Stomach (tissue), 9 donors: ENCODE results near the gene DLGAP5. TPM values are rescaled to one million over a fixed set of nuclear protein-coding genes. Genes with fewer than 3 reads are reported as not detected.

Experiments used
- DNase-seq, 2 donors: peaks; one replicate each; pipeline versions ENCODE4 v3.0.0 to v3.0.0-alpha.2; 2013 to 2019
- H3K27ac ChIP-seq, 5 donors: fragments of 200-600 bp in 4 of 5; sonication (generic) in 4 of 5; one replicate each; pipeline ENCODE4 v1.5.1; 2013 to 2019; ENCODE audit warnings: mild to moderate bottlenecking in 1 of 5, moderate library complexity in 1 of 5
- H3K27me3 ChIP-seq, 3 donors: fragments of 200-600 bp; sonication (generic); one replicate each; pipeline ENCODE4 v1.5.1; 2017 to 2019; ENCODE audit warnings: mixed run types in 1 of 3
- H3K36me3 ChIP-seq, 4 donors: fragments of 200-600 bp; sonication (generic); 1 replicate in 3 of 4; 2 replicates in 1 of 4; pipeline ENCODE4 v1.5.1; 2016 to 2019
- H3K4me1 ChIP-seq, 4 donors: fragments of 200-600 bp; sonication (generic); one replicate each; pipeline ENCODE4 v1.5.1; 2016 to 2019
- H3K4me3 ChIP-seq, 4 donors: fragments of 200-600 bp; sonication (generic) in 3 of 4; one replicate each; pipeline ENCODE4 v1.5.1; 2016 to 2019; ENCODE audit warnings: mild to moderate bottlenecking in 1 of 4
- H3K9me3 ChIP-seq, 4 donors: fragments of 200-600 bp; sonication (generic); one replicate each; pipeline ENCODE4 v1.5.1; 2016 to 2019
- CTCF ChIP-seq, 7 experiments: fragments of 450-650 bp in 4 of 7; fragments of 200-600 bp in 3 of 7; sonication (generic) in 3 of 7; IDR thresholded peaks; one replicate each; pipeline ENCODE4 v1.5.1; 2016 to 2019; ENCODE audit warnings: antibody characterized with exemption in 7 of 7, control low read depth in 2 of 7, mild to moderate bottlenecking in 1 of 7
- EP300 ChIP-seq: sonication (generic); formaldehyde crosslinking; IDR thresholded peaks from one replicate; pipeline ENCODE4 v1.6.1; 2017; ENCODE audit warnings: antibody characterized with exemption
- POLR2A ChIP-seq, 4 donors: fragments of 450-650 bp; IDR thresholded peaks; one replicate each; pipeline ENCODE4 v1.6.1; 2016; ENCODE audit warnings: antibody characterized with exemption in 4 of 4, control low read depth in 2 of 4, mild to moderate bottlenecking in 1 of 4, moderate library complexity in 1 of 4
- POLR2AphosphoS5 ChIP-seq, 3 donors: sonication (generic); formaldehyde crosslinking; IDR thresholded peaks; one replicate each; pipeline ENCODE4 v1.6.1; 2016; ENCODE audit warnings: antibody characterized with exemption in 3 of 3
- WGBS, 5 donors: extraction: QIAGEN DNeasy Blood & Tissue Kit in 3 of 5; methylation state at CpG; one replicate each; pipeline versions ENCODE4 v1.1.5 to v1.1.7; 2013 to 2018; 5-methylcytosine and 5-hydroxymethylcytosine counted together
- intact Hi-C: fragments of 100-400 bp; cut with DNase I; formaldehyde crosslinking; loops from one replicate; pipeline ENCODE4 v1.15.1; 2023; ENCODE audit warnings: low total_unique reads
- polyA plus RNA-seq, 3 donors: library from polyadenylated mRNA; stranded (reverse); fragments of 200-250 nt; gene quantifications; one replicate each; pipeline ENCODE4 v1.2.3, GENCODE V29; 2013
- total RNA-seq, 5 donors: library from RNA; depleted of rRNA; stranded (reverse); fragments of >200 nt; gene quantifications; one replicate each; pipeline versions ENCODE4 v1.1.0 to v1.2.3, GENCODE V29; 2014 to 2016
- donor health status: healthy with polysubstance abuse.
- donor health status: Bipolar disorder and iron deficiency.
- donor health status: healthy.

Gene DLGAP5
- total and polyA plus RNA-seq, 8 donors: 0.45 to 7.7 (median 2.0) TPM

- peaks cover 38 to 88% (median 55%) of the 10 kb centered on the region in 4 donors for H3K4me1 ChIP-seq
- no peaks in the 10 kb centered on the region for H3K27me3 ChIP-seq
- TF ChIP-seq EP300 (no peak), POLR2A (IDR thresholded peaks at IDR 0.05) (peak in 1 of 4 donors; percentile 14), CTCF (IDR thresholded peaks at IDR 0.05) (no peak)
- 12 to 17% (median 15%) methylated on average over 20 of the region's 20 CpGs for WGBS, 5 donors
- H3K36me3 ChIP-seq: peaks cover 0 to 10% (median 2%) of the 10 kb centered on the region in 4 donors
- no peaks in the 10 kb centered on the region for H3K9me3 ChIP-seq
- peak overlapping the region; percentile 92 to 99 (median 98) for H3K27ac ChIP-seq
- no peak for DNase-seq
- intact Hi-C loops: no loop called here
- H3K4me3 ChIP-seq: peak overlapping the region; percentile 64 to 85 (median 72)
Observed at GRCh38 chr14:55128386-55129085, 62.8 kb downstream of the DLGAP5 start.

GRCh38 chr14:55127460-55127951, 63.9 kb downstream of the DLGAP5 start:
- intact Hi-C loops: no loop called here
- no peak for DNase-seq

GRCh38 chr14:55126932-55127459, 64.4 kb downstream of the DLGAP5 start:
- Histone ChIP-seq H3K4me1 (peaks cover 37 to 88% (median 55%) of the 10 kb centered on the region in 4 donors), H3K36me3 (no peaks in the 10 kb centered on the region), H3K9me3 (no peaks in the 10 kb centered on the region), H3K27me3 (no peaks in the 10 kb centered on the region), H3K27ac (peak overlapping the region in 4 of 5 donors; percentile 9 to 99 (median 79)), H3K4me3 (no peak overlapping the region)
- TF ChIP-seq EP300: no peak
- WGBS, 5 donors: 41 to 61% (median 48%) methylated on average over 5 of the region's 5 CpGs
- intact Hi-C loops: no loop called here
- no peak for DNase-seq

More at GRCh38 chr14:55127460-55127951, 63.9 kb downstream of the DLGAP5 start:
- Histone ChIP-seq H3K4me1 (peaks cover 37 to 88% (median 55%) of the 10 kb centered on the region in 4 donors), H3K4me3 (no peak overlapping the region), H3K27me3 (no peaks in the 10 kb centered on the region), H3K36me3 (peaks cover 0 to under 1% (median under 1%) of the 10 kb centered on the region in 4 donors), H3K27ac (peak overlapping the region in 4 of 5 donors; percentile 9 to 99 (median 79)), H3K9me3 (no peaks in the 10 kb centered on the region)
- 34 to 66% (median 43%) methylated on average over 2 of the region's 2 CpGs for WGBS, 5 donors
- no peak for TF ChIP-seq POLR2A (IDR thresholded peaks at IDR 0.05)
- no peak for TF ChIP-seq POLR2AphosphoS5 (IDR thresholded peaks at IDR 0.05)
- TF ChIP-seq CTCF (IDR thresholded peaks at IDR 0.05): no peak
- no peak for TF ChIP-seq EP300

- 59 to 65% (median 63%) methylated on average over 3 of the region's 3 CpGs for WGBS, 5 donors
- no peaks in the 10 kb centered on the region for H3K27me3 ChIP-seq
- no peak overlapping the region for H3K4me3 ChIP-seq
- H3K4me1 ChIP-seq: peaks cover 30 to 88% (median 55%) of the 10 kb centered on the region in 4 donors
- H3K36me3 ChIP-seq: no peaks in the 10 kb centered on the region
- TF ChIP-seq EP300: no peak
- TF ChIP-seq POLR2AphosphoS5 (IDR thresholded peaks at IDR 0.05): no peak
- TF ChIP-seq CTCF (IDR thresholded peaks at IDR 0.05): no peak
- no peak for TF ChIP-seq POLR2A (IDR thresholded peaks at IDR 0.05)
- intact Hi-C loops: no loop called here
- H3K9me3 ChIP-seq: no peaks in the 10 kb centered on the region
- no peak for DNase-seq
- peak overlapping the region; percentile 33 to 99 (median 60) for H3K27ac ChIP-seq
Observed at GRCh38 chr14:55126034-55126433, 65.4 kb downstream of the DLGAP5 start.
